NCI-H460 (cell line): Measurements from ENCODE around the gene EN2. TPM values are rescaled to one million over a fixed set of nuclear protein-coding genes. Genes with fewer than 3 reads are reported as not detected.

ENCODE experiments used
- DNase-seq: peaks from one replicate; pipeline ENCODE4 v3.0.0-alpha.2; 2016; ENCODE audit warnings: low read depth; ENCODE audit errors: extremely low read depth
- total RNA-seq: library from RNA; depleted of rRNA; stranded (reverse); fragments of >200 nt; shearing (Covaris generic); gene quantifications from 2 replicates; pipeline ENCODE4 v1.2.3, GENCODE V29; 2014

EN2 gene
- total RNA-seq, 1 experiment from 2014 or later = 0.84 TPM

DNA sequence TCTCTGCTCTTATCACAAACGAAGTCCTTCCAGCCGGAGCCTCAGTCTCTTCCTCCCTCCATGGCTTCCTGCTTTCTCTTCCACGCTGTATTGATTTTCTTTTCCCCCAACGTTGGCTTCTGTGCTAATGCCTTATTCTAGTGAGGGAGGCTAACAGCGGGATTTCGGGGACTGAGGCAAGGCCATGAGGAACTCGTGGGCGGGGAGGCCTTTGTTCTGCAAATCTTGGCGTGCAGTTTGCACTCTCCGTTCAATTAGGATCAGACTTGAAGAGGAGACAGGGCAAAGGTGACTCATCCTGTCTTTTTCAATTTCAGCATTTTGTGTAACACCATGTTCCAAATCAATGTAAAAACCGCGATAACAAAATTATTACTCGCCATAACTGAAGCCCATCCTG is 25.3 kb downstream of the EN2 start:
- no peak for DNase-seq

DNA sequence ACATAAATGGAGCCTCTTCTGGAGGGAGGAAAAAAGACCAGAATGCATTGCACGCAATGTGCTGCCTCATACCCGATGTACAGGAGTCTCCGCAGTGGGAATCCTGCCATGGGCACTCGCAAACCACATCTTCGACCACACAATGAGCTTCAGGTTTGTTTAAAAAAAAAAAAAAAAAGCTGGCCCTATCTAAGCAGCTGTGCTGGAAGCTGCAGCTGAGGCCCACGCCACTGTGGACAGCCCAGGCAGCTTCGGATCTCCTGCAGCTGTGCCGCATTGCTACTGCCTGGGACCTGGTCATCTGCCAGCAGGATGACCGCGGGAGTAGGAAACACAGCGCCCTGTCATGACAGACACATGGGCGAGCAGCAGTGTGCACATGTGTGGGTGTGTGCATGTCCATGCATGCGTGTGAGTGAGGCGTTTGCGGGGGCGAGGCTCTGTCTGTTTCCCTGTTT is 26.0 kb downstream of the EN2 start:
- DNase-seq = no peak

DNA sequence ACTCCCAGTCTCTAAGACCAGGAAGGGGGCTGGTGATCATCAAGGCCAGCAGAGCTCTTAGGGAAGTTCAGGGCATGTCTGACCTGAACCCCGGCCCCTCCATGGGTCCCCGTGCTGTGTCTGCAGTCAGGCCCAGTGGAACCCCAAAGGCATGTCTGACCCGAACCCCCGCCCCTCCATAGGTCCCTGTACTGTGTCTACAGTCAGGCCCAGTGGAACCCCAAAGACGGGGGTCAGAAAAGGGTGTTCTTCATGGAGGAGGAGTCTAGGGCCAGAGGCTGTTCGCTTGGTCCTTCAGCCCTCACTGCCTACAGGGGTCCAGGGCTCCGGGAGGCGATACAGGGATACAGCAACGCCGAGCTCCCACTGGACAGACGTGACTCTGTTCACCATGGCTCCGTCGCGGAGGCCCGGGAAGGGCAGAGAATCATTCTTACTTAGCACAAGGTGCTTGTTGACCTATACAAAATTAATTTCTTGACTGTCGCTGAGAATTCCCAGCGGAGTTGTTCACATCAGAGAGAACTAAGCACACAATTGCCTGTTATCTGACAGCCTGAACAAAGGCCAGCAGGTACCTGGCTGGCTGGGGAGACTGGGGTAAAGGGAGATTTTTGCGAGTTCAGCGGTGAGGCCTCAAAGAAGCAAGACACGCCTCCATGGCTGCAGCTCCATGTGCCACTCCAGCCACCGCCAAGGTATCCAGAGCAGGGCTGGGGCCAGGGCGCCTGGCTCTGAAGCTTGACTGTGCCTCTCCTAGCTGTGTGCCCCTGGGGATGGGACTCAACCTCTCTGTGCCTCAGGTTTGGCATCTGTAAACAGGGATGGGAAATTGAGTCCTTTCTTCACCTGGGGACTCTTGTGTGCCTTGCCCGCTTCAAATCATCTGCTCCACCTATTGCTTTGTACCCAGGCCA is 26.8 kb downstream of the EN2 start:
- DNase-seq = no peak

DNA sequence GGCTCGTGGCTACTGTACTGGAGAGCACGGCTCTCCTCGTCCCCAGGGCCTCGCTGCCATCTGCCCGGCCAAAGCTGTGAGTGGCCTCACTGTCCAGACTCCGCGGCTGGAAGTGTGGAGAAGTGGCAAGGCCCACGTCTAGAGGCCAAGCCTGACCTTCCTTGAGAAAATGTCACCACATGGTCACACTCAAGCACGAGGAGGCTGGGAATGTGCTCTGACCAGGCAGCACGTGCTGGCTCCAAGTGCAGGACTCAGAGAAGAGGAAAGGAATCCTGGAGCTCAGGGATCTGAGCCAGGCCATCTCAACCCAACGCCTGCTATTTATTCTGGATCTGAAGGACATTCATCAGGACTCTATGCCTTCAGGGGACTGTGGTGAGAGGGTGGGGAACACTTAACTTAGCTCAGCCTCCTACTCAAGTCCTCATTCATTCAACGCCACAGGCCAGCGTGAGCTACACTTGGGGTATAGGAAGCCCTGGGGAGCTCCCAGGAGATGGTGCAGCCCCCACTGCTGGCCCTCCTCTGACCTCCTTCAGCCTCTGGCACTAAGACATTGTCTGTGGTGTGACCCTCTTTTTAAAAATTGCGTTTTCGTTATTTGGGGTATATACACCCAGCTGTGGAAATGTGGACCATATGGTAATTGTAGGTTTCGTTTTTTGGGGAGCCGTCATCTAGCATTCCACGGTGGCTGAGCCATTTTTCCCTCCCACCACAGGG is 29.0 kb downstream of the EN2 start:
- no peak for DNase-seq

DNA sequence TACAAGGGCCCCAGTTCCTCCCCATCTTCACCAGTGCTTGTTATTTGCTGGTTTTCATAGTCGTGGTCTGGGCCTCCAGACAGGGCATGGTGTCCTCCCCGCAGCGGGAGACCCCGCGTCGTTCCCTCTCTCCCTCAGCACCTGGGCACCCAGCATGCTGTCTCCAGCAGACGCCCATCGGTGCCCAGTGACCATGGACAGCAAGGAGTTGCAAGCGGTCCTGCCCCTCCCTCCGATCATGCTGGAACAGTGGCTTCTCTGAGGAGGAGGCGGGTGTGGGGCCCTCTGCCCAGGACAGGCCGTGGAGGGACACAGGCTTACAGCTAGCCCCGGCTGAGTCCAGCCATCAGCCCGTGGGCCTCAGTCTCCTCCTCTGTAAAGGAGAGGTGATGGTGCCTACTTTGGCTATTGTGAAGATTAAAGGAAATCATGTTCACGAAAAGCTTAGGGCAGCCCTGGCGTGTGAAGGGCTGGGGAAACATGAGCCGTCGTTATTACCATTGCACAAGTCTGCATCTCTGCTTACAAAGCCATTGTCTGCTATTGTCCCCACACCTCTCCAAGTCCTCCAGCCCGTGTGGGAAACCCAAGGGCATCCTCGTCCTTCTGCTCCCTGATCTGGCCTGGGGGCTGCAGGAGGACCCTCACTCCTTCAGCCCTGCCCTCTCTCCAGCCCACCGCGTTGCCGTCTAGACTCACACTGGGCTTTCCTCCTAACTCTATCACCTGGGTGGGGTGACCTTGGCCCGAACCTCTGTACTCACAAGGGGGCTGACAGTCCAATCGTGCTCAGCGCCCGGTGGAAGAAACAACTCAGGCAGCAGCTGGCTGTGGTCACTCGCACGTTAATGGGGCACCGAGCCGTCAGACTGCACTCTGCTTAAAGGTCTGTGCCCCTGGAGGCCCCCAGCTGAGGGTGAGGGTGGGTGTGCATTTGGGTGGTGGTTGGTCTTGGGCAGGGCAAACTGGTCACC is 29.9 kb downstream of the EN2 start:
- no peak for DNase-seq

DNA sequence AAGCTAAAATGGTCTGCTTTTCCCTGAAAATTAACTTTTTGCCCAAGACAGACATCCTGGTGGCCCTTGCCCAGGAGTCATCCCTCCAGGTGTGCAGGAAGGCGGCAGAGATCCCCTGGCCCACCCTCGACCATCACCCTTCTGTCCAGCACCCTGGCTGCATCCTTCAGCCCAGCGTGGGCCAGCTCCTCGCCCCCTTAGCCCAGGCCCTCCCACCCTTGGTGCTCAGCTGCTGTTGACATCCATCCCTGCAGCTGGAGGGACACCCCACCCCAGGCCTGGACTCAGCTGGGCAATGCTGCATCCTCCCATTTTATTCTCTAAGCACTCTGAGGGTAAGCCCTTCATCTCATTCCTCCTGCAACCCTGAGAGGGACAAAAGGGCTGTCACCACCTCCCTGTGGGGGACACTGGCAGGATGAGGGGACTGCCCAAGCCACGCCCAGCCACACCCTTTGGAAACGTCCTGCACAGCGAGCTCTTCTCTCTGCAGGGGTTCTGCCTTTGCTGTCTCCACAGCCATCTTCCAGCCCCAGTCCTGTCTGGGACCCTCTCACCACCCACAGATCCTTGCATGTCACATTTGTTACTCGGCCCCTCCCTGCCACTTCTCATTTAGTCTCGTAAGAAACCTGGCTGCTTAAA is 30.7 kb downstream of the EN2 start:
- DNase-seq = no peak

DNA sequence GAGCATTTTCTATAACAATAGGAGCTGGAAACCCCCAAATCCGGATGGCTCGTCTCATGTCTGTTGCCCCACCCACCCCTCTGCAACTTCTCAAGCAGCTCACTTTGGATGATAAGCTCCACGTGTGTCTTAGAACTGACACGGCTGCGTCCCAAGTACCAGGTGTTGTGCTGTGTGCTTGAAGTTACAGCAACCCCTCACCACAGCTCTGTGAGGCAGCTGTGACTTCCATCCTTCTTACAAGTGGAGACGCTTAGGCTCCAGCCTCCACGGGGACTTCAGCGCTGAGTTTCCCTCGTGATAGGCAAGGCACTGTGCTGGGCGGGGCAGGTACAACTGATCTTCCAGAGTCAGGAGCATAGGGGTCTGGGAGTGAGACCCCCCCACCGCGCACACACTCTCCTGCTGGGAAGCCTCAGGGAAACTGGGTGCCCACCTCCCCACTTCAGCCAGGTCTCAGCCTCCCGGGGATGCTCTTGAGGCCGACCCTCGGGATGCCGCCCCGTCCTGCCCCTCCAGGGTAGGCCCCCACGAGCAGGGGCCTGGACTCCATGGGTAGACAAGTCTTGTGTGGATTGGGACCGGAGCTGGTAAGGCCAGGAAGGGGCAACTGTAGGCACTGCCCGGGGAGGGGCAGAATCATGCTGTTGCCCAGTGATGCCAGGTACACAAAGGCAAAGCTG is 31.4 kb downstream of the EN2 start:
- DNase-seq = no peak

DNA sequence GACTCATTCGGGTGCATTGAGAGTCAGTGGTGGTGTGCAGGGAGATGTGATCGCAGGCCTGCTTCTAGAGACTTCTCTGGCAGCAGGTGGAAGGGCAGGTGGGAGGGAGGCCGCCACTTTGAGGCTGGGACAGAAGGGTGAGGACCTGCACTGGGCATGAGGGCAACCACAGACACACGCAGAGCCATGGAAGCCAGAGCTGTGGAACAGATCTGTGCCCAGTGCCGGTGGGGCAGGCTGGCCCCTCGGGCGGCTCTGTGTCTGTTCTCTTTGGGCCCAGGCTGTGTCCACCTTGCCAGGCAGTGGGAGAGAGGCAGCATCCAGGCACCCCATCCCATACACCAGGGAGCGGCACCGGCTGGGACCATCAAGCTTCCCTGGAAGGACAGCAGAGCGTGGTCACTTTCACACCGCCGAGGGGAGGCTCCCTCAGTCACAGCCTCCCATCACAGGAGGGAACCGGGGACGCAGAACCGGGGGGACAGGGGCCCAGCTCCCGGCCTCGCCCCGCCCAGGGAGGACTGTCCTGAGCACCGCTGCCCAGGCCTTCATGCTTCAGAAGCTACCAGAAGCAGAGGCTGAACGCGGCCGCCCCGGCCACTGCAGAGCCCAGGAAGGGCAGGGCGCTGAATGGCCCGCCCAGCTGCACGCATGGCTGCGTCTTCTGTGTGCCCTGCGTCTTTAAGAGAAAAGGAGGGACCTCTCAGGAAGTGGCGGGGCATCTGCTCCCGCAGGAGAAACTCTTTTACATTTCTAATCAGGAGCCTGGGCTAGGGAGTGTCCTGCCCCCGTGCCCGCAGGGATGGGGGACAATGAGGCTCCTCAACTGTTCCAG is 32.1 kb downstream of the EN2 start:
- no peak for DNase-seq

DNA sequence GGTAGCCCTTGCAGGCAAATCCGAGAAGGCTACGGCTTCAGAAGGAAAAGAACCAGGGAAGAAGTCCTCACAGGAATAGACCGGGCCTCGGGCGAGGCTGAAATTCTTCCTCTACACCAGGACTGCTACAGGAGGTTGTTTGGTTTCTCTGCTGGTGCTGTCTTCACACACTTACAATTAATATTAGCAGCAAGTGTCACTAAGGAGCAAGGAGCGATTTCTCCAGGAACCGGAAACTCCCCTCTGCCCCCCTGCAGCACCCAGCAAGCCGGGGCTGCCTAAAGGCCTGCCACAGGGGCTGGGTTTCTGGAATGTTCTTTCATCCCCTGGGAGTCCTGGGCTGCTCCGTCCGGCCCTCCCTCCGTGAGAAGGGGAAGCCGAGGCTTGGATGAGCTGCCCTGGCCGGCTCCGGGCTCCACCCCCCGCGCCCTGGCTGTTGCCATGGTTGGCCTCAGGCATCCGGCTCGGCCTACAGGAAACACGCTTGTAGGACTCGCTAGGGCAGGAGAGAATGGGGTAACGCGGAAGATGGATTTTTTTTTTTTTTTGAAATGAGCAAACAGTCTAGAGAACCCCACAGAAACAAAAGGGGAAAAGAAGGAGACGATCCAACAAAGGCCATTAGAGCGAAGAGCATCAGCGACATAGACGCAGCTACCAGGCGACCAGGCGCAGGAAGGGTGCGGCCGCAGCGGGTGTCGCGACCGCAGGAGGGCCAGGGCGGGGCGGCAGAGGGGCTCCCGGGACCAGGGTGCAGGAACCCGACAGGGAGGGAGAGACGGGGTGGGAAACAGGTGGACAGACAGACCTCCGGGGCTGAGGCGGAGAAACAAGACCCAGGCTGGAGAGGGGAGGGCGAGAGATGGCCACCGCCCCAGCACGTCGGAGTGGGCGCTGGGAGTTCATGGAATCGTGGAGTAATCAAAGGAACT is 33.0 kb downstream of the EN2 start:
- DNase-seq = no peak

DNA sequence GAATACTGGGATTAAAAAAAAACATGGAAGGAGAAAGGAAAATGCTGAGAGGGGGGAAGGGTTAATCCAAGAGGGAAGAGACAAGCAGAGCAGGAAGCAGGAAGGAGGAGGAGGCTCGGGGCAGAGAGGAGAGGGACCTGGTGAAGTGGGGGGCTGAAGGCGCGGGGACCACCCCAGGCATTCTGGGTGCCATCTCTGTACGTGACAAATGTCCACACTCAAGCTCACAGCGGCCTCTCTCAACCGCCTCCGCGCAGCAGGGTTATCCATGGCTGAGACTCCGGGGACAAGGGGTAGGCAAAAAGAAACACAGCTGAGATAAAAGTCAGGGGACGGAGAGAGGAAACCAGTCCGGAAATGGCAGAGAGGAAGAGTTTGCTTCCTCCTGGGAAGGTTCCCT is 33.9 kb downstream of the EN2 start:
- DNase-seq = no peak

DNA sequence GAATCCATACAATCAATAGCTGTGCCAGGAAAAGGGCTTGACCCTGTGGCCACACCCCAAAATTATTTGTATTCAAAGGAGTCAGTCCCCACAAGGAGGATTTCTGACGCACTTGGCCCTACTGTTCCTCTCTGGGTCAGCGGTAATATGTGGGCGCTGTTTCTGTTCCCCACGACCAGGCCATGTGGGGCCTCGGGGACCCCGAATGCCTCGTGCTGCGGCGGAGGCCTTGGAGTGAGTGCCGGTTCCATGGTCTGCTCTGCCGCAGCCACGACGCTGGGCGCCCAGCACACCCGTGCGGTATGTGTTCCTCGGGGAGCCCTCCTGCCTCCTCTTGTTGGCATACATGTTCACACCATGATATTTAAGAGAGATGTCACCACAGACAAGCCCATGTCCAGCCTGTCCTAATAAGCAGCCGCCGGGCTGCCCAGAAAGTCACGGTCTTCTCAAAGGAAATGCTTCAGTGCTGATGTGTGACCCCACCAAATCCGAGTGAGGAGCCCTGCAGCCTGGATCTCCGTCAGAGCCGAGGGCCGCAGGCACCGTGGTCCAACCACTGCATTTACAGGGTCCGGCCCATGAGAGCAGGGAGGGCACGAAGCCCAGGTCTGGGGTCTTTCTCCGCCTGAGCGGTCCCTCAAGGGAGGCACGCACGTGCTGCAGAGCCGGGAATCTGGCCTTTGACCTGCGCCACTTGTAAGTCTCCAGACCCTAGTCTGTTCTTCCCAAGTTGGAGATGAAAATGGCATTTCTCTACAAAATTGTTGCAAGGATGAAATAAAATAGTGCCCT is 36.0 kb downstream of the EN2 start:
- DNase-seq = no peak

DNA sequence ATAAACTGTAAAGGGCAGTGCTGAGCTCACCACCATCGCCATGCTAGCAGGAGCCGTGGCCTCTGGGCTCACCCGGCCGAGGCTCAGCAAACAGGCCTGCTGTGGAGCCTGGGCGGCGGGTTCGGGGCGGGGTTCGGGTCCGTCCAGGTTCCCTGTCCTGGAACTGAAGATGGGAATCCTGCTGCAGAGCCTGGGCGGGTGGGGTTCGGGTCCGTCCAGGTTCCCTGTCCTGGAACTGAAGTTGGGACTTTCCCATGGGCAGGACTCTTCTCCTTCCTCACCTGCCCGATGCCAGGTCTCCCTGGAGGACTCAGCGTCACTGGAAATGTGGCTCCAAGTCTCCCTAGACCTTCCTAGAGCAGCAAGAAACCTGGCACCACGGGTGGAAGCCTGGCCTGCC is 36.6 kb downstream of the EN2 start:
- no peak for DNase-seq

DNA sequence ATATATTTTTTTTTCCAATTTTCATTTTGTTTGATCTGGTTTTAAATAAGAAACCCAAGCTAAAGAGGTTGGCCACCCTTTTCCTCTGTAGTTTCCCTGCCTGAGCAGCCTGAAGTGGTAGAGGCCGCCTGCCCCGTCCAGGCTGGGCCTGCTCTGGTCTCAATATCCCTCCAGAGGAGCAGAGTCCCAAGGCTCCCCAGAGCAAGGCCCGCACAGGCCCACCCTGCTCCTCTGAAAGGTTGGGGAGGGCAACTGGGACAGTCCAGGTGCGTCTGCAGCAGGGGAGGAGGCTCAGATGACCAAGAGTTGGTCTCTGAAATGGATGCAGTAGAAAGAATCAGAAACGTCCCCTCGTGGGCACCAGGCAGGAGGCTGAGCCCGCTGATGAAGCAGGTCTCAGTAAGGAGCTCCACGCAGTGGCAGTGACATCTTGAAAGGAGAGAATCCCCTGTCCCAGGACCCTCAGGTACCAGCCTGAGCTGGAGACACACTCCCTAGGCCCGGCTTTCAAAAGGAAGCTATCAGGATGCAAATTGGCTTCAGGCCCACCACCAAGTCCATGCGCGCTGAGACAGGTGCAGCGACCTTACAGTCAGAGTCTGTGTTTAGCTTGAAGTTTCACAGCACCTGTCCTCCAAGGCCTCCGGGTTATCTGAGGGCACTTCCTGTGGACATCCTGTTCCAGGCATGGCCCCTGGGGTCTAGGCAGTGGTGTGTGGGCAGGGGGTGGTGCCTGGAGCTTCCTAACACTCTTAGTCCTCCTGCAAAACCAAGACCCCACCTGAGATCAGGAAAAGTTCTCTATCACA is 37.7 kb downstream of the EN2 start:
- DNase-seq = no peak

DNA sequence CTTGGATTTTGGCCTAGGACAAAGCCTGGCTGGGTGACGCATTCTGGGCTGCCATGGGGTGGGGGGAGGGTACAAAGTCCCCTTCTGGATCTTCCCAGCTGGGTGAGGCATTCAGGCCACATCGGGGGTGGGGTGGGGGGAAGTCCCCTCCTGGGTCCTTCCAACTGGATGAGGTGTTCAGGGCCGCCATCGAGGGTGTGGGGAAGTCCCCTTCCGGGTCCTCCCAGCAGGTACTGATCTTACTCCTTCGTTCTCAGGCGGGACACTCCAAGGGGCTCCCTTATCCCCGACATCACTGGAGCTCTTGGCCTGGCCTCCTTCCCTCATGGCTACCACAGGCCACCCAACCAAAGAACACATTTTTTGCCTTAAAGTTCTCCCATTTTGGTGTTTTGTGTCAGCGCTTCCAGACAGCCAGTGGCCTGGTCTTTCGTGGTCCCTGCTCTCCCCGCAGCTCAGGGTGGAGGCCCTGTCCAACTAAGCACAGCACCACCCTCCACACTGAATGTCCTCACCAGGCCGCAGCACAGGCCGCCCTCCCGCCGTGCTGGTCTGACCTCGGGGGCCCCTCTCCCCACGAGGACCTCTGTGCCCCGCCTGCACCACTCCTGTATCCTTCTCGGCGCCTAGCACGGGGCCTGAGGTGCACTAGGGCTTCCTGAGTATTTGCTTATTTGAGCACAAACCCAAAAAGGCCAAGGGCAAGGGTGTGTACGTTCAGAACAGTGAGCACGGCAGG is 38.5 kb downstream of the EN2 start:
- no peak for DNase-seq

DNA sequence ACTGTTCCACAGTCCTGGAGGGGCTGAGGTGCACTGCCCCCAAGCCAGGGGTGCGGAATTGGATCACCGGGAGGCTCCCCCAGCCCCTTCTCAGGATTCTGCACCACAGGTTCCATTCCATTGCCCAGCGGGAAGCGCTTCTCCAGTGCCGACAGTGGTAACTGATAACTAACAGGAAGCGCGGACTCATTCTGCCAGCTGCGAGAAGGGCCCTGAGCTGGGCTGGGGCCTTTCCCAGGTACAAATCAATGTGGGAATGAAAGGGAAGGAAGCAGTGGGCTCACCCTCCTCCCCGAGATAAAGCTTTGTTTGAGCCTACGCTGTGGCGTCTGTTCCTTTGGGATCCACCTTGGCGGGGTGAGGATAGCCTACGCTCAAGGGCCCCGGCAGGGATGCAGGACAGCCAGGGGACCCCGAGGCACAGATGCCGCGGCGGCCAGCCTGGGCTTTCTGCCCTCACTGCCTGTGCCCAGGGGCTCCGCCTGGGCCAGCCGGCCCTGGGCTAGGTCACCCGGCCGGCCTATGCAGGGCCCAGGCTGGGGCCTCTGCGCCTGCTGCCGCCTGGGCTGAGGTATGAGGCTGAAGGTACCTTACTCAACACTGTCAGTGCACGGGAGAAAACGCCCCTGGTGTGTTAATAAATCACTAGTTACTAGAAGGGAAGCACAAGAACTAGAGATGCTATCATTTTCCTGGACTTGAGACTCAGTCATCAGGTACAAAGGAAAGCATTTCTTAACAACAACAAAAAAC is 39.4 kb downstream of the EN2 start:
- DNase-seq = no peak
